Measurements from ENCODE around the gene CSH1. TPM values are rescaled to one million over a fixed set of nuclear protein-coding genes. Genes with fewer than 3 reads are reported as not detected.
A peak's percentile ranks its signal among the peaks of the same experiment; 100 is the strongest.
"Not testable (repeated sequence)": the region's sequence is repeated elsewhere in the genome, so short reads cannot be mapped to it uniquely, and the experiment has no call there.

Gene CSH1
- total RNA-seq, 2 donors from 2014 or later = 8.3 to 8.9 TPM

GRCh38 chr17:63917206-63917605 lies 20.8 kb upstream of the CSH1 start:
- not testable (repeated sequence) for DNase-seq (ENCODE audit: low spot score in 2 of 2); H3K27ac Mint-ChIP-seq; H3K36me3 Mint-ChIP-seq; ATAC-seq; H3K9me3 Mint-ChIP-seq

GRCh38 chr17:63916566-63917185 lies 20.3 kb upstream of the CSH1 start:
- ATAC-seq (no peak), DNase-seq (ENCODE audit: low spot score in 2 of 2) (no peak)
- H3K27ac Mint-ChIP-seq = no peak overlapping the region
- no peaks in the 10 kb centered on the region for H3K9me3 Mint-ChIP-seq
- no peaks in the 10 kb centered on the region for H3K36me3 Mint-ChIP-seq

- H3K27ac Mint-ChIP-seq; H3K36me3 Mint-ChIP-seq; H3K9me3 Mint-ChIP-seq; ATAC-seq; DNase-seq (ENCODE audit: low spot score in 2 of 2): not testable (repeated sequence)
Observed at GRCh38 chr17:63915753-63916152, 19.4 kb upstream of the CSH1 start.

GRCh38 chr17:63914471-63914870 lies 18.1 kb upstream of the CSH1 start:
- Mint-ChIP-seq H3K9me3 (no peaks in the 10 kb centered on the region), H3K36me3 (no peaks in the 10 kb centered on the region)

GRCh38 chr17:63911657-63912100 lies 15.3 kb upstream of the CSH1 start:
- no peak overlapping the region for H3K27ac Mint-ChIP-seq
- peak; percentile 71 to 73 for ATAC-seq
- peak in 1 of 2 donors; percentile 76 for DNase-seq (ENCODE audit: low spot score in 2 of 2)
- no peaks in the 10 kb centered on the region for H3K9me3 Mint-ChIP-seq
- H3K36me3 Mint-ChIP-seq = no peaks in the 10 kb centered on the region

More at GRCh38 chr17:63914471-63914870, 18.1 kb upstream of the CSH1 start:
- ATAC-seq (no peak), DNase-seq (ENCODE audit: low spot score in 2 of 2) (no peak)
- H3K27ac Mint-ChIP-seq = no peak overlapping the region

- no peak for DNase-seq (ENCODE audit: low spot score in 2 of 2)
- no peak for ATAC-seq
- no peak within 1 kb of the TSS for H3K27ac Mint-ChIP-seq
- no peaks in the 10 kb centered on the region for H3K9me3 Mint-ChIP-seq
- no peaks in the 10 kb centered on the region for H3K36me3 Mint-ChIP-seq
Observed at GRCh38 chr17:63911041-63911635, 14.8 kb upstream of the CSH1 start, which contains the start of gene CSHL1. TSS of gene CSHL1 (minus strand) at chr17:63911258. CDS start at chr17:63911196, 62 bp downstream.

GRCh38 chr17:63910096-63910495 lies 13.7 kb upstream of the CSH1 start:
- ATAC-seq = no peak
- Mint-ChIP-seq H3K36me3 (no peaks in the 10 kb centered on the region), H3K27ac (no peak overlapping the region), H3K9me3 (no peaks in the 10 kb centered on the region)
- no peak for DNase-seq (ENCODE audit: low spot score in 2 of 2)

GRCh38 chr17:63909586-63909985 lies 13.2 kb upstream of the CSH1 start:
- H3K36me3 Mint-ChIP-seq; H3K9me3 Mint-ChIP-seq; DNase-seq (ENCODE audit: low spot score in 2 of 2); ATAC-seq; H3K27ac Mint-ChIP-seq: not testable (repeated sequence)

GRCh38 chr17:63907161-63907778 lies 10.9 kb upstream of the CSH1 start:
- ATAC-seq = peak; percentile 47 to 75
- not testable (repeated sequence) for H3K36me3 Mint-ChIP-seq; DNase-seq (ENCODE audit: low spot score in 2 of 2); H3K9me3 Mint-ChIP-seq; H3K27ac Mint-ChIP-seq

GRCh38 chr17:63904796-63905195 lies 8.4 kb upstream of the CSH1 start:
- not testable (repeated sequence) for H3K27ac Mint-ChIP-seq; H3K36me3 Mint-ChIP-seq; ATAC-seq; H3K9me3 Mint-ChIP-seq; DNase-seq (ENCODE audit: low spot score in 2 of 2)

GRCh38 chr17:63903787-63904201 lies 7.4 kb upstream of the CSH1 start:
- H3K27ac Mint-ChIP-seq, H3K9me3 Mint-ChIP-seq, H3K36me3 Mint-ChIP-seq: not testable (repeated sequence)
- DNase-seq (ENCODE audit: low spot score in 2 of 2) (peak in 1 of 2 donors; percentile 34), ATAC-seq (peak; percentile 46 to 61)

GRCh38 chr17:63901971-63902370 lies 5.6 kb upstream of the CSH1 start:
- not testable (repeated sequence) for H3K27ac Mint-ChIP-seq; DNase-seq (ENCODE audit: low spot score in 2 of 2); H3K36me3 Mint-ChIP-seq; ATAC-seq; H3K9me3 Mint-ChIP-seq

- not testable (repeated sequence) for H3K36me3 Mint-ChIP-seq; H3K9me3 Mint-ChIP-seq; DNase-seq (ENCODE audit: low spot score in 2 of 2)
- peak; percentile 90 to 94 for ATAC-seq
- H3K27ac Mint-ChIP-seq = peak overlapping the region in 1 of 2 donors; percentile 86
Observed at GRCh38 chr17:63898899-63899798, 2.8 kb upstream of the CSH1 start.

- not testable (repeated sequence) for H3K9me3 Mint-ChIP-seq, H3K27ac Mint-ChIP-seq, ATAC-seq, H3K36me3 Mint-ChIP-seq
- peak in 1 of 2 donors; percentile 37 for DNase-seq (ENCODE audit: low spot score in 2 of 2)
Observed at GRCh38 chr17:63894821-63895220, 1.6 kb downstream of the CSH1 start.

GRCh38 chr17:63894021-63894420 lies 2.4 kb downstream of the CSH1 start:
- not testable (repeated sequence) for ATAC-seq

GRCh38 chr17:63892316-63893037 lies 3.9 kb downstream of the CSH1 start:
- DNase-seq (ENCODE audit: low spot score in 2 of 2); ATAC-seq; H3K9me3 Mint-ChIP-seq; H3K36me3 Mint-ChIP-seq; H3K27ac Mint-ChIP-seq: not testable (repeated sequence)

More at GRCh38 chr17:63894021-63894420, 2.4 kb downstream of the CSH1 start:
- H3K9me3 Mint-ChIP-seq; H3K36me3 Mint-ChIP-seq; H3K27ac Mint-ChIP-seq; DNase-seq (ENCODE audit: low spot score in 2 of 2): not testable (repeated sequence)
